ENCODE data around the gene C2CD4A.

DNA sequence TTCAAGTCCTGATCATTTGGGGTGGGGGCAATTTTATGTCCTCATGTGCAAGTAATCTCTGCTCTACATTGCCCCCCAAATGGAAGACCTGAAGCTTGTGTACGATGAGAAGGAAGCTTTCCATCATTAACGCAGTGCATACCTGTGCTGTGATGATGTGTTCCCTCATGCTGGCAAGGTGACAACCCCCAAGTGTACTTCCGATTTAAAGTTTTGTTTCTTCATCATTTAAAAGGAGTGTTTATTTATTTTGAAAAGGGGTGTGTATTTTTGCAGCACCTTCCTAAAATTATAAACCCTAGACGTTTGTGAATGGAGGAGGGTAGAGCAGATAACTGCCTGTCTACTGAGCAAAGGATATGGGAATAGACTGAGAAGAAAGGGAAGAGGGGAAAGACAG is 45.3 kb downstream of the C2CD4A start:
- TF ChIP-seq, protein P1, sequence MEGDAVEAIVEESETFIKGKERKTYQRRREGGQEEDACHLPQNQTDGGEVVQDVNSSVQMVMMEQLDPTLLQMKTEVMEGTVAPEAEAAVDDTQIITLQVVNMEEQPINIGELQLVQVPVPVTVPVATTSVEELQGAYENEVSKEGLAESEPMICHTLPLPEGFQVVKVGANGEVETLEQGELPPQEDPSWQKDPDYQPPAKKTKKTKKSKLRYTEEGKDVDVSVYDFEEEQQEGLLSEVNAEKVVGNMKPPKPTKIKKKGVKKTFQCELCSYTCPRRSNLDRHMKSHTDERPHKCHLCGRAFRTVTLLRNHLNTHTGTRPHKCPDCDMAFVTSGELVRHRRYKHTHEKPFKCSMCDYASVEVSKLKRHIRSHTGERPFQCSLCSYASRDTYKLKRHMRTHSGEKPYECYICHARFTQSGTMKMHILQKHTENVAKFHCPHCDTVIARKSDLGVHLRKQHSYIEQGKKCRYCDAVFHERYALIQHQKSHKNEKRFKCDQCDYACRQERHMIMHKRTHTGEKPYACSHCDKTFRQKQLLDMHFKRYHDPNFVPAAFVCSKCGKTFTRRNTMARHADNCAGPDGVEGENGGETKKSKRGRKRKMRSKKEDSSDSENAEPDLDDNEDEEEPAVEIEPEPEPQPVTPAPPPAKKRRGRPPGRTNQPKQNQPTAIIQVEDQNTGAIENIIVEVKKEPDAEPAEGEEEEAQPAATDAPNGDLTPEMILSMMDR (IDR thresholded peaks at IDR 0.05): no peak
- TF ChIP-seq POLR2A (IDR thresholded peaks at IDR 0.05): no peak
- TF ChIP-seq POLR2AphosphoS5 (IDR thresholded peaks at IDR 0.05): no peak
- no peak for TF ChIP-seq EP300 (IDR thresholded peaks at IDR 0.05)

Data from gastroesophageal sphincter (tissue), 3 donors.